Activated T-cell treated with anti-CD3 and anti-CD28 coated beads, Interleukin-2, amount 50 U/mL, for 24 hours (primary cell): ENCODE measurements around the gene DCHS1.

Experiments used
- DNase-seq: peaks from one replicate; pipeline ENCODE4 v3.0.0-alpha.2; 2020
- H3K27ac Mint-ChIP-seq: 2 replicates; pipeline ENCODE4 v1.8.0; 2020; ENCODE audit warnings: mild to moderate bottlenecking, mixed read lengths
- H3K27me3 Mint-ChIP-seq: 2 replicates; pipeline ENCODE4 v1.8.0; 2020; ENCODE audit warnings: mixed read lengths
- H3K36me3 Mint-ChIP-seq: 2 replicates; pipeline ENCODE4 v1.8.0; 2020; ENCODE audit warnings: low read depth, mixed read lengths
- H3K4me1 Mint-ChIP-seq: 2 replicates; pipeline ENCODE4 v1.8.0; 2020; ENCODE audit warnings: low read depth, mixed read lengths
- H3K4me3 Mint-ChIP-seq: 2 replicates; pipeline ENCODE4 v1.8.0; 2020; ENCODE audit warnings: mild to moderate bottlenecking, moderate library complexity, mixed read lengths
- H3K9me3 Mint-ChIP-seq: 2 replicates; pipeline ENCODE4 v1.8.0; 2020; ENCODE audit warnings: mixed read lengths

Gene DCHS1

DNA sequence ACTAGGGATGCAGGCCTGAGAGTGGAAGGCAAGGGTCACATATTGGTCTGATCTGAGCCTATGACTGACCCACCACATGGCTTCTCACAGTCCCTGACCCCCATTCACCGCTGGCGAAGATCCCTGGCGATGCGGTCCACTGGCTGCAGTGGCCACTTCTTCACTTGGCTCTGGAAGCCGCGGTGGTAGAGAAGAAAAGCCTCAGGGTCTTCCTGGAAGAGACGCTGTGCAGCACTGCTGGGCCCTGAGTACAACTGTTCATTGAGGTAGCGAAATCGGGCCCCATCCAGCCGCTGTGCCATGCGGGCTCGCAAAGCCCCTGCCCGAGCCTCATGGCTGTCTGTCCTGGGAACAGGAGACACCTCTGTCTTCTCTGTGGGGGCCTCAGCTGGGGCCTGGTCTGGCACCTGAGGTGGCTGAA lies 54.6 kb downstream of the DCHS1 start:
- Mint-ChIP-seq H3K27ac (peak overlapping the region; percentile 82), H3K27me3 (no peaks in the 10 kb centered on the region), H3K4me1 (peaks cover 32% of the 10 kb centered on the region), H3K36me3 (peaks cover 64% of the 10 kb centered on the region), H3K4me3 (no peak overlapping the region), H3K9me3 (no peaks in the 10 kb centered on the region)
- DNase-seq: no peak

GRCh38 chr11:6599881-6600390 lies 55.7 kb downstream of the DCHS1 start:
- no peaks in the 10 kb centered on the region for H3K9me3 Mint-ChIP-seq
- H3K36me3 Mint-ChIP-seq: peaks cover 71% of the 10 kb centered on the region

DNA sequence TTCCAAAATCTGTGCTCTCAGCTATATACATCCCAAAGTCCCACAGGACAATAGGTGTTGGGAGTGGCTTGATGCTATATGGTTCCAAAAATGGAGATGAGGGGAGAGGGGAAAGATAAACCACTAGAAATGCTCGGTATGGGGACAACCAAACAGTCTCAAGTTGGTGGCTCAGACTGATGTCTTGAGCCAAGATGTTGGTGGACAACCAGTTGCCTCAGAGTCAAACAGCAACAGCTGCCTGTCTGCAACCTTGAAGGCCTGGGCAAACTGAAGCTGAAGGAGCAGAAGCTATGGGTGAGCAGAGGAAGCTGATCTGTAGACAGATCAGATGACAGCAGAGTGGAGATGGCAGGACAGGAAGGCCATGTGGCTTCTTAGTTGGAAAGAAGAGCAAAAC lies 56.2 kb downstream of the DCHS1 start:
- Mint-ChIP-seq H3K36me3 (peaks cover 75% of the 10 kb centered on the region), H3K4me1 (peaks cover 35% of the 10 kb centered on the region), H3K4me3 (no peak overlapping the region), H3K27me3 (no peaks in the 10 kb centered on the region), H3K9me3 (no peaks in the 10 kb centered on the region), H3K27ac (peak overlapping the region; percentile 51)
- no peak for DNase-seq

More at GRCh38 chr11:6599881-6600390, 55.7 kb downstream of the DCHS1 start:
- no peaks in the 10 kb centered on the region for H3K27me3 Mint-ChIP-seq
- H3K27ac Mint-ChIP-seq: no peak overlapping the region
- no peak for DNase-seq
- H3K4me1 Mint-ChIP-seq: peaks cover 34% of the 10 kb centered on the region
- no peak overlapping the region for H3K4me3 Mint-ChIP-seq

DNA sequence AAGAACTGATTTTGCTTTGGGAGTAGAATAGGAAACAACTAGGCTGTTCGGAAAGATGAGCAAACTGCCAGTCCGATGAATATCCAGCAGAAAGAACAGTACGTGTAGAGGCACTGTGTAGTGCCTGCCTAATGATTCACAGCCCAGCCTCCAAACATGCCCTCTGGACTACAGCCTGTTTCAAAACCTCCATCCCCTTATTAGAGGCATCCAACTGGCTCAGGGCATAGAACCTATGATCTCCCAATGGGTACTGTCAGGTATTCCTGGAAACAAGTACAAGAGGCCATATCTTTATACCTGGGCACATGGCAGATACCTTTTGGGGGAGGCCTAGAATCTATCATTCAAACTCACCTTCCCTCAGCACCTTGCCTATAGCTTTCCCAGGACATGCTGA lies 57.1 kb downstream of the DCHS1 start:
- Mint-ChIP-seq H3K4me3 (no peak overlapping the region), H3K36me3 (peaks cover 84% of the 10 kb centered on the region), H3K27ac (peak overlapping the region; percentile 51), H3K27me3 (no peaks in the 10 kb centered on the region), H3K9me3 (no peaks in the 10 kb centered on the region), H3K4me1 (peaks cover 37% of the 10 kb centered on the region)
- DNase-seq: no peak

- Mint-ChIP-seq H3K9me3 (no peaks in the 10 kb centered on the region), H3K36me3 (peaks cover 97% of the 10 kb centered on the region), H3K27me3 (no peaks in the 10 kb centered on the region), H3K4me1 (peaks cover 24% of the 10 kb centered on the region), H3K27ac (peak overlapping the region; percentile 3), H3K4me3 (no peak overlapping the region)
- DNase-seq: no peak
Measured at GRCh38 chr11:6596239-6596877, 59.3 kb downstream of the DCHS1 start.

DNA sequence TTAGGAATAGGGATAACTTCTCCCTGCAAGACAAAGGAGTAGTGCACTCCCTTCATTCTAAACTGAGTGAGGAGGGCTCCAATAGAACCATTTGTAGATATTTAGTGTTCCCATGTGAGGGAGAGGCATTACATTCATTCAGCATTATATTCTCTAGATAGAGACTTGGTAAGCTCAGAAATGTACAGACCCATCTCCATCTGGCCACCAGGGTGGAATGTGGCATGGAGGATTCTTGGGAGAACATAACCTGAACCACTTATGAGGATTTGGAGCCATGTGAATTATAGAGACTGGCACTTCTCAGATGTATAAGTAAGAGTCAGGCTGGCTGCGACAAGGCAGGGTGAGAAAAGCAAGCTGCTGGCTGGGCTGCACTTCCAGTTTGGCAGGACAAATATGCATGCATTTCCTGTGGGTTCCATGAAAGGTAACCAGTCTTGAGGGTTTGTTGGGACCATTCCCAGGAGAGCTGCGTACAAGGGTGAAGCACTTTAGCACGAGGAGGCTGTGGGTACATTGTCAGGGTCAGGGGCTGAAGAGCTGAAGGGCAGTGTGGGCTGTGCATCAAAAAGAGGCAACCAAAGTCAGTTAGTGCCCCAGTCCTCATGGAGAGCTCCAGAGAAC lies 61.4 kb downstream of the DCHS1 start:
- Mint-ChIP-seq H3K4me1 (peaks cover 17% of the 10 kb centered on the region), H3K4me3 (no peak overlapping the region), H3K27me3 (no peaks in the 10 kb centered on the region), H3K27ac (no peak overlapping the region), H3K36me3 (peaks cover 93% of the 10 kb centered on the region), H3K9me3 (no peaks in the 10 kb centered on the region)
- DNase-seq: no peak

DNA sequence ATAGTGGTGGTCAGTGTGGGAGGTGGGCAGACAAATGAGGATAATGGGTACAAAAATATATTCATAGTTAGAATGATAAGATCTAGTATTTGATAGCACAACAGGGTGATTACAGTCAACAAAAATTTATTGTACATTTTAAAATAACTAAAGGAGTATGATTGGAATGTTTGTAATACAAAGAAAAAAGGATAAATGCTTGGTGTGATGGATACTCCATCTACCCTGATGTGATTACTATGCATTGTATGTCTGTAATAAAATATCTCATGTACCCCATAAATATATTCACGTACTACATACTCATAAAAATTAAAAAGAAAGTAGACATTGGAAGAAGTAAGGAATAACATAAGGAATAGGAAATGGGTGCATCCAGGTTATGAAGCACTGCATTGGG lies 67.6 kb downstream of the DCHS1 start:
- no peak for DNase-seq
- no peaks in the 10 kb centered on the region for H3K4me1 Mint-ChIP-seq
- H3K27me3 Mint-ChIP-seq: no peaks in the 10 kb centered on the region
- H3K9me3 Mint-ChIP-seq: peaks cover 15% of the 10 kb centered on the region
- no peak overlapping the region for H3K27ac Mint-ChIP-seq
- H3K36me3 Mint-ChIP-seq: peaks cover 79% of the 10 kb centered on the region
- no peak overlapping the region for H3K4me3 Mint-ChIP-seq

DNA sequence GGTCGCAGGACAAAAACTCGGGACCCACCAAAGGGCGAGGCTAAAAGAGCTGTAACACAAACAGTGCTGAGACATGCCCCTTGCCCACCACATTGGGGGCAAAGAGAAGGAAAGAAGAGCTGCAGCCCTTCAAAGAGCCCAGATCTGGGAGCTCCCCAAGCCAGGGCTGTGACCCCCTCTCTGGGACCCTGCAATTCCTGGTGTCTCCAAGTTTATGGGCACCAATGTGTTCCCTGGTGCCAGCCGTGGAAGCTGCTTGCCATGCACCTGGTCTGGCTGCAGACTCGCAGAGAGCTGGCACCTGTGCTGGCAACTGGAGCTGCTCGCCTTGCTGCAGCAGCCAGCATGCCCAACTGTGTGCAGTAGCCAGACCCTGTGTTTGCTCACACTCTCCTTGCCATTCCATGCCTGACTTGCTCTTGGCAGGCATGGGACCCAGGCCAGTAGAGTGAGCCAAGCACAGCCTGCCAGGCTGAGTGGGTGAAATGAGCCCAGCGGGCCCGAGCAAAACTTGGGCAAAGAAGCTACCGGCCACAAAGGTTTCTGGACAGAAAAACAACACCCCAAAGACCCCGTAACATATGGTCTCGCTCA lies 68.2 kb downstream of the DCHS1 start:
- no peak for DNase-seq
- Mint-ChIP-seq H3K4me3 (no peak overlapping the region), H3K4me1 (no peaks in the 10 kb centered on the region), H3K36me3 (peaks cover 79% of the 10 kb centered on the region), H3K9me3 (peaks cover 18% of the 10 kb centered on the region), H3K27me3 (no peaks in the 10 kb centered on the region), H3K27ac (no peak overlapping the region)

- no peak overlapping the region for H3K27ac Mint-ChIP-seq
- no peak for DNase-seq
- no peaks in the 10 kb centered on the region for H3K4me1 Mint-ChIP-seq
- H3K36me3 Mint-ChIP-seq: peaks cover 79% of the 10 kb centered on the region
- H3K9me3 Mint-ChIP-seq: peaks cover 18% of the 10 kb centered on the region
- no peaks in the 10 kb centered on the region for H3K27me3 Mint-ChIP-seq
- H3K4me3 Mint-ChIP-seq: no peak overlapping the region
Measured at GRCh38 chr11:6586434-6587359, 68.9 kb downstream of the DCHS1 start.

DNA sequence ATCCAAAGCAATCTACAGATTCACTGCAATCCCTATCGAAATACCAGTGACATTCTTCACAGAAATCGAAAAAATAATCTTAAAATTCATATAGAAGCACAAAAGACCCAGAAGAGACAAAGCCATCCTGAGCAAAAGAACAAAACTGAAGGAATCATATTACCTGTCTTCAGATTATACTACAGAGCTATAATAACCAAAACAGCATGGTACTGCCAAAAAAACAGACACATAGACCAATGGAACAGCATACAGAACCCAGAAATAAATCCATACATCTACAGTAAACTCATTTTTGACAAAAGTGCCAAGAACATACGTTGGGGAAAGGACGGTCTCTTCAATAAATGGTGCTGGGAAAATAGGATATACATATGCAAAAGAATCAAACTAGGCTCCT lies 71.1 kb downstream of the DCHS1 start:
- H3K27me3 Mint-ChIP-seq: no peaks in the 10 kb centered on the region
- H3K9me3 Mint-ChIP-seq: peaks cover 18% of the 10 kb centered on the region
- H3K4me1 Mint-ChIP-seq: no peaks in the 10 kb centered on the region
- H3K4me3 Mint-ChIP-seq: no peak overlapping the region
- H3K27ac Mint-ChIP-seq: no peak overlapping the region
- DNase-seq: no peak
- H3K36me3 Mint-ChIP-seq: peaks cover 77% of the 10 kb centered on the region

DNA sequence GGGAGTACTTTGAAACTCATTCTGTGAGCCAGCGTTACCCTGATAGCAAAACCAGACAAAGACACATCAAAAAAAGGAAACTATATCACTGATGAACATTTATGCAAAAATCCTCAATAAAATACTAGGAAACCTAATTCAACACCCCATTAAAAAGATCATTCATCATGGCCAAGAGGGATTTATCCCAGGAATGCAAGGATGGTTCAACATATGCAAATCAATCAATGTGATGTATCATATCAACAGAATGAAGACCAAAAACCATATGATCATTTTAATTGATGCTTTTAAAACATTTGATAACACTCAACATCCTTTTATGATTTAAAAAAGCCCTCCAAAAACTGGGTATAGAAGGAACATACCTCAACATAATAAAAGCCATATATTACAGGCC lies 72.0 kb downstream of the DCHS1 start:
- Mint-ChIP-seq H3K4me1 (no peaks in the 10 kb centered on the region), H3K36me3 (peaks cover 75% of the 10 kb centered on the region)

GRCh38 chr11:6579681-6580080 lies 75.9 kb downstream of the DCHS1 start:
- no peak for DNase-seq
- no peaks in the 10 kb centered on the region for H3K27me3 Mint-ChIP-seq
- H3K4me1 Mint-ChIP-seq: peaks cover 5% of the 10 kb centered on the region
- no peak overlapping the region for H3K4me3 Mint-ChIP-seq
- peaks cover 58% of the 10 kb centered on the region for H3K36me3 Mint-ChIP-seq
- no peak overlapping the region for H3K27ac Mint-ChIP-seq
- H3K9me3 Mint-ChIP-seq: peaks cover 14% of the 10 kb centered on the region

More for the DNA sequence above, 72.0 kb downstream of the DCHS1 start:
- Mint-ChIP-seq H3K27me3 (no peaks in the 10 kb centered on the region), H3K9me3 (peaks cover 18% of the 10 kb centered on the region), H3K27ac (no peak overlapping the region), H3K4me3 (no peak overlapping the region)
- DNase-seq: no peak

DNA sequence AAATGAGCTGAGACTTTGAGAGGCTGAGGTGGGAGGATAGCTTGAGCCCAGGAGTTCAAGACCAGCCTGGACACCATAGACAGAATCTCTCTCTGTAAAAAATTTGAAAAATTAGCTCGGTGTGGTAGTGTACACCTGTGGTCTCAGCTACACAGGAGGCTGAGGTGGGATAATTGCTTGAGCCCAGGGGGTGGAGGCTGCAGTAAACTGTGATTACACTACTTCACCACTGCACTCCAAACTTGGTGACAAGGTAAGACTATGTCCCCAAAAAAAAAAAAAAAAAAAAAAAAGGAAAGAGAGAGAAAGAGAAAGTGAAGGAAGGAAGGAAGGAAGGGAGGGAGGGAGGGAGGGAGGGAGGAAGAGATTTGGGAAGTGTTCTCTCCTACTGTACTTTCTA lies 77.5 kb downstream of the DCHS1 start:
- no peak overlapping the region for H3K4me3 Mint-ChIP-seq
- no peak overlapping the region for H3K27ac Mint-ChIP-seq
- DNase-seq: no peak
- peaks cover 4% of the 10 kb centered on the region for H3K9me3 Mint-ChIP-seq
- H3K27me3 Mint-ChIP-seq: no peaks in the 10 kb centered on the region
- peaks cover 44% of the 10 kb centered on the region for H3K36me3 Mint-ChIP-seq
- peaks cover 5% of the 10 kb centered on the region for H3K4me1 Mint-ChIP-seq
